Measurements from ENCODE around the gene GALNT15. TPM values are rescaled to one million over a fixed set of nuclear protein-coding genes. Genes with fewer than 3 reads are reported as not detected.
A peak's percentile ranks its signal among the peaks of the same experiment; 100 is the strongest.

The GALNT15 gene
- total and polyA plus RNA-seq, 11 donors = 0.96 to 81.1 (median 5.5) TPM

- no peaks in the 10 kb centered on the region for H3K36me3 ChIP-seq
- no peak for TF ChIP-seq POLR2A (IDR thresholded peaks at IDR 0.05)
- TF ChIP-seq CTCF (IDR thresholded peaks at IDR 0.05) = no peak
- H3K4me3 ChIP-seq = no peak overlapping the region
- no peaks in the 10 kb centered on the region for H3K27me3 ChIP-seq
- ATAC-seq (no peak), DNase-seq (no peak)
- 95 to 96% (median 96%) methylated on average over 3 of the region's 3 CpGs for WGBS, 4 donors
- intact Hi-C loops (cut with DNase I) = loop anchor here (2.0 to 10.0 kb wide), 10 partner anchors 67 to 621 kb away; no protein-coding TSS in a partner anchor
- H3K9me3 ChIP-seq = no peaks in the 10 kb centered on the region
- H3K27ac ChIP-seq = no peak overlapping the region
- H3K4me1 ChIP-seq = peaks cover 0 to 36% (median 13%) of the 10 kb centered on the region in 12 donors
Measured at GRCh38 chr3:16245609-16246008, 71.1 kb downstream of the GALNT15 start.

- TF ChIP-seq POLR2A (IDR thresholded peaks at IDR 0.05) (no peak), CTCF (IDR thresholded peaks at IDR 0.05) (peak; percentile 85 to 98 (median 94))
- peaks cover 0 to 28% (median 13%) of the 10 kb centered on the region in 12 donors for H3K4me1 ChIP-seq
- WGBS, 4 donors = 31 to 34% (median 31%) methylated on average over 17 of the region's 17 CpGs
- ATAC-seq (peak; percentile 40 to 68 (median 65)), DNase-seq (peak; percentile 75 to 86 (median 79))
- no peak overlapping the region for H3K27ac ChIP-seq
- no peaks in the 10 kb centered on the region for H3K9me3 ChIP-seq
- intact Hi-C loops (cut with DNase I) = loop anchor here (1.0 to 10.0 kb wide), 13 partner anchors 69 to 623 kb away; no protein-coding TSS in a partner anchor
- H3K4me3 ChIP-seq = no peak overlapping the region
- H3K36me3 ChIP-seq = no peaks in the 10 kb centered on the region
- H3K27me3 ChIP-seq = no peaks in the 10 kb centered on the region
Measured at GRCh38 chr3:16247282-16248061, 73.0 kb downstream of the GALNT15 start.

- no peak overlapping the region for H3K4me3 ChIP-seq
- H3K36me3 ChIP-seq = no peaks in the 10 kb centered on the region
- ATAC-seq = no peak
- TF ChIP-seq POLR2A (IDR thresholded peaks at IDR 0.05) = no peak
- TF ChIP-seq CTCF (IDR thresholded peaks at IDR 0.05) = no peak
- H3K9me3 ChIP-seq = no peaks in the 10 kb centered on the region
- no peaks in the 10 kb centered on the region for H3K27me3 ChIP-seq
- intact Hi-C loops (cut with DNase I) = loop anchor here in 9 of 10 donors (2.0 to 10.0 kb wide), 8 partner anchors 71 to 624 kb away; no protein-coding TSS in a partner anchor
- no peak overlapping the region for H3K27ac ChIP-seq
- no peak for DNase-seq
- 80 to 91% (median 84%) methylated on average over 5 of the region's 5 CpGs for WGBS, 4 donors
- H3K4me1 ChIP-seq = peaks cover 0 to 31% (median 13%) of the 10 kb centered on the region in 12 donors
Measured at GRCh38 chr3:16248556-16248955, 74.1 kb downstream of the GALNT15 start.

- H3K4me3 ChIP-seq = no peak overlapping the region
- no peaks in the 10 kb centered on the region for H3K27me3 ChIP-seq
- TF ChIP-seq CTCF (IDR thresholded peaks at IDR 0.05) (peak in 7 of 12 donors; percentile 7 to 39 (median 23)), POLR2A (IDR thresholded peaks at IDR 0.05) (no peak)
- 0 to 30% (median 28%) methylated on average over 1 to 3 of the region's 3 CpGs for WGBS, 4 donors
- DNase-seq (no peak), ATAC-seq (no peak)
- intact Hi-C loops (cut with DNase I) = loop anchor here in 9 of 10 donors (2.0 to 10.0 kb wide), 8 partner anchors 72 to 625 kb away; no protein-coding TSS in a partner anchor
- no peak overlapping the region for H3K27ac ChIP-seq
- H3K9me3 ChIP-seq = no peaks in the 10 kb centered on the region
- H3K36me3 ChIP-seq = no peaks in the 10 kb centered on the region
- H3K4me1 ChIP-seq = peaks cover 0 to 30% (median 10%) of the 10 kb centered on the region in 12 donors
Measured at GRCh38 chr3:16249336-16249735, 74.9 kb downstream of the GALNT15 start.

All from heart left ventricle (tissue), 16 donors.